Measurements from ENCODE around the gene PRDM13. TPM values are rescaled to one million over a fixed set of nuclear protein-coding genes. Genes with fewer than 3 reads are reported as not detected.

The PRDM13 gene
- total and polyA plus RNA-seq, 2 of the 8 experiments (the other 6 are each of a cell fraction or from before 2014, with no cell fraction given): 0.05 to 0.09 TPM

GRCh38 chr6:99661870-99662269 lies 55.2 kb downstream of the PRDM13 start:
- H2BK20ac ChIP-seq (ENCODE audit: low read length): no peak overlapping the region
- POLR2A ChIA-PET (ENCODE audit: partially characterized antibody): interaction anchor here (0.5 kb wide), 1 partner anchor 158 kb away, joined by 3 read pairs; no protein-coding TSS in a partner anchor
- H4K91ac ChIP-seq (replicated peaks; ENCODE audit: insufficient read length, low read length): no peak overlapping the region
- FAIRE-seq (no peak), DNase-seq (ENCODE audit: low read depth in 1 of 2, low spot score in 2 of 2) (no peak)
- no peak overlapping the region for H3K4me2 ChIP-seq (ENCODE audit: insufficient read depth in 1 of 2, low read depth in 2 of 2, low read length in 2 of 2)
- H4K20me1 ChIP-seq (replicated peaks in 1 of 2; ENCODE audit: control insufficient read depth in 1 of 2, insufficient read depth in 2 of 2, low read length in 2 of 2): no peaks in the 10 kb centered on the region
- H3K23me2 ChIP-seq (ENCODE audit: low read depth, low read length): no peaks in the 10 kb centered on the region; the same call in 1 of the 2 replicates
- no peak overlapping the region for H3K9ac ChIP-seq (replicated peaks in 1 of 4; ENCODE audit: extremely low read depth in 1 of 4, low read depth in 3 of 4, low read length in 3 of 4)
- H3K36me3 ChIP-seq (ENCODE audit: control insufficient read depth in 2 of 4, insufficient read depth in 4 of 4, low read length in 3 of 4): no peaks in the 10 kb centered on the region
- no peak overlapping the region for H2AK5ac ChIP-seq (ENCODE audit: low read depth, low read length)
- H3K56ac ChIP-seq (replicated peaks; ENCODE audit: insufficient read length, low read depth, low read length): no peak overlapping the region
- H3K4ac ChIP-seq (replicated peaks; ENCODE audit: insufficient read length, low read depth, low read length): no peak overlapping the region
- H3K14ac ChIP-seq (ENCODE audit: insufficient read length): no peak overlapping the region
- H3K9me3 ChIP-seq (ENCODE audit: insufficient read depth in 2 of 2, low read depth in 1 of 2, low read length in 1 of 2): no peaks in the 10 kb centered on the region
- 56% methylated on average over 1 of the region's 1 CpG; no CpG with 5 or more reads in 1 of the 2 experiments for WGBS, 2 experiments (ENCODE audit: extremely low coverage in 1 of 2, insufficient coverage in 1 of 2, insufficient read length in 1 of 2, insufficient replicate concordance in 2 of 2, low coverage in 1 of 2, low lambda C conversion rate in 2 of 2, missing lambda C conversion rate in 1 of 2)
- no peak overlapping the region for H2BK120ac ChIP-seq (replicated peaks; ENCODE audit: low read depth, low read length)
- H3K79me2 ChIP-seq (ENCODE audit: control insufficient read depth in 1 of 2, insufficient read depth in 2 of 2, low read length in 2 of 2): no peaks in the 10 kb centered on the region
- no peak overlapping the region for H3K4me3 ChIP-seq (ENCODE audit: extremely low read depth in 1 of 4, insufficient read depth in 2 of 4, low read depth in 3 of 4, low read length in 4 of 4)
- H3K27me3 ChIP-seq (replicated peaks in 1 of 4; ENCODE audit: control insufficient read depth in 3 of 4, extremely low read depth in 1 of 4, insufficient read depth in 3 of 4, low read length in 3 of 4): no peaks in the 10 kb centered on the region
- H3K23ac ChIP-seq (ENCODE audit: insufficient read length): no peak overlapping the region
- H3K18ac ChIP-seq (ENCODE audit: extremely low read depth, low read length): no peak overlapping the region
- no peak overlapping the region for H4K5ac ChIP-seq (ENCODE audit: insufficient read length, low read depth, low read length)
- H3K4me1 ChIP-seq (replicated peaks in 1 of 4; ENCODE audit: control insufficient read depth in 3 of 4, insufficient read depth in 4 of 4, low read length in 3 of 4): peaks cover 0 to 7% (median under 1%) of the 10 kb centered on the region in 4 experiments; a peak in 5 of 7 replicates
- no peak overlapping the region for H2BK5ac ChIP-seq (ENCODE audit: low read depth, low read length)
- no peak overlapping the region for H4K8ac ChIP-seq (ENCODE audit: extremely low read depth, insufficient read depth, low read length)
- CTCF ChIA-PET (ENCODE audit: partially characterized antibody): no interaction called here
- no peak overlapping the region for H2BK15ac ChIP-seq (ENCODE audit: low read length)
- no peak overlapping the region for H2AFZ ChIP-seq (ENCODE audit: low read length)
- H2BK12ac ChIP-seq (ENCODE audit: low read depth, low read length): no peak overlapping the region
- no peak overlapping the region for H3K27ac ChIP-seq (ENCODE audit: low read depth, low read length)
- H3K79me1 ChIP-seq (ENCODE audit: low read depth, low read length): no peaks in the 10 kb centered on the region
- TF ChIP-seq MAFK (IDR thresholded peaks at IDR 0.05; ENCODE audit: low read depth, low read length) (no peak), HDAC6 (IDR thresholded peaks at IDR 0.05; ENCODE audit: low read depth, low read length) (no peak), EP300 (IDR thresholded peaks at IDR 0.05; ENCODE audit: borderline replicate concordance in 1 of 2, low read depth in 2 of 2, low read length in 2 of 2) (no peak), RAD21 (IDR thresholded peaks at IDR 0.05 in 1 of 2, conservative IDR thresholded peaks at IDR 0.05 in 1 of 2; ENCODE audit: low read depth in 2 of 2, low read length in 2 of 2) (no peak), BACH1 (IDR thresholded peaks at IDR 0.05; ENCODE audit: low read length) (no peak), CTCF (IDR thresholded peaks at IDR 0.05; ENCODE audit: control extremely low read depth in 1 of 3, insufficient read depth in 1 of 3, low read depth in 1 of 3, low read length in 3 of 3) (no peak), HDAC2 (IDR thresholded peaks at IDR 0.05; ENCODE audit: borderline replicate concordance in 1 of 2, low read depth in 2 of 2, low read length in 2 of 2) (no peak), BCL11A (IDR thresholded peaks at IDR 0.05; ENCODE audit: low read depth in 2 of 2, low read length in 2 of 2) (no peak), USF2 (IDR thresholded peaks at IDR 0.05; ENCODE audit: low read length) (no peak)
